PC-9 (cell line): ENCODE data around the gene MKI67. TPM values are rescaled to one million over a fixed set of nuclear protein-coding genes. Genes with fewer than 3 reads are reported as not detected.

Experiments
- BruUV-seq: library from RNA; stranded (reverse); fragments of 400-500 nt; replicated peaks from 2 replicates; lab custom pipeline; 2021; lab: Mats Ljungman, UMichigan
- CTCF ChIA-PET: fragments of 300-600 bp; sonication (Branson Sonifier 250); formaldehyde crosslinking; loops from one replicate; lab custom pipeline; 2022; ENCODE audit warnings: antibody characterized with exemption; lab: Charles Lee
- POLR2A ChIA-PET: fragments of 300-600 bp; sonication (Branson Sonifier 250); formaldehyde crosslinking; loops from one replicate; lab custom pipeline; 2022; ENCODE audit warnings: antibody characterized with exemption; ENCODE audit not compliant: unreplicated experiment; lab: Charles Lee
- DNase-seq, 2 experiments: peaks; one replicate each; pipeline versions ENCODE4 v3.0.0 to v3.0.0-alpha.2; 2015 to 2022; ENCODE audit warnings: mixed read lengths in 1 of 2
- H2AFZ ChIP-seq: fragments of 200-600 bp; sonication (generic); 2 replicates; pipeline ENCODE4 v1.8.1; 2017; ENCODE audit warnings: antibody characterized with exemption
- H3F3A ChIP-seq: fragments of 200-600 bp; sonication (generic); 2 replicates; pipeline ENCODE4 v1.8.1; 2017; ENCODE audit warnings: antibody characterized with exemption, mild to moderate bottlenecking, low read depth; ENCODE audit not compliant: insufficient read depth
- H3K27ac ChIP-seq: fragments of 200-600 bp; sonication (generic); 2 replicates; pipeline ENCODE4 v1.6.1; 2016; ENCODE audit warnings: mixed run types
- H3K27me3 ChIP-seq: fragments of 200-600 bp; sonication (generic); 2 replicates; pipeline ENCODE4 v1.6.1; 2016; ENCODE audit warnings: low read depth, mixed run types; ENCODE audit not compliant: insufficient read depth
- H3K36me3 ChIP-seq: fragments of 200-600 bp; sonication (generic); 2 replicates; pipeline ENCODE4 v1.6.1; 2016; ENCODE audit warnings: low read depth, mixed run types
- H3K4me1 ChIP-seq: fragments of 200-600 bp; sonication (generic); replicated peaks from 2 replicates; pipeline ENCODE4 v1.6.1; 2016; ENCODE audit warnings: mixed run types; ENCODE audit not compliant: insufficient read depth
- H3K4me2 ChIP-seq: fragments of 200-600 bp; sonication (generic); 2 replicates; pipeline ENCODE4 v1.6.1; 2017; ENCODE audit warnings: mixed run types
- H3K4me3 ChIP-seq: fragments of 200-600 bp; sonication (generic); 2 replicates; pipeline ENCODE4 v1.6.1; 2016; ENCODE audit warnings: mixed run types
- H3K79me2 ChIP-seq: fragments of 200-600 bp; sonication (generic); 2 replicates; pipeline ENCODE4 v1.6.1; 2017; ENCODE audit warnings: low read depth, mixed run types
- H3K9me2 ChIP-seq: fragments of 200-600 bp; sonication (generic); 2 replicates; pipeline ENCODE4 v1.8.1; 2017; ENCODE audit warnings: mild to moderate bottlenecking; ENCODE audit not compliant: insufficient read depth
- H3K9me3 ChIP-seq: fragments of 200-600 bp; sonication (generic); 2 replicates; pipeline ENCODE4 v1.8.1; 2016; ENCODE audit warnings: low read depth; ENCODE audit not compliant: insufficient read depth
- H4K20me1 ChIP-seq: fragments of 200-600 bp; sonication (generic); 2 replicates; pipeline ENCODE4 v1.8.1; 2017; ENCODE audit not compliant: insufficient read depth
- EZH2 ChIP-seq: fragments of 200-600 bp; sonication (generic); IDR thresholded peaks from 2 replicates; pipeline ENCODE4 v1.8.0; 2017; ENCODE audit warnings: antibody characterized with exemption, low read depth
- intact Hi-C: fragments of 100-400 bp; cut with micrococcal nuclease; formaldehyde crosslinking; loops from one replicate; pipeline ENCODE4 v1.10.0; 2022; ENCODE audit not compliant: unreplicated experiment
- total RNA-seq: library from RNA; stranded (reverse); gene quantifications from 2 replicates; pipeline ENCODE4 v1.2.3, GENCODE V29; 2021
- TF ChIP-seq, protein P1 (sequence below): fragments of 200-600 bp; sonication (generic); conservative IDR thresholded peaks from 2 replicates; pipeline ENCODE4 v1.6.1; 2017; ENCODE audit warnings: mixed run types, antibody characterized with exemption, mild to moderate bottlenecking, moderate library complexity

MKI67 gene
- total RNA-seq, 1 experiment from 2014 or later, result 114 TPM

DNA sequence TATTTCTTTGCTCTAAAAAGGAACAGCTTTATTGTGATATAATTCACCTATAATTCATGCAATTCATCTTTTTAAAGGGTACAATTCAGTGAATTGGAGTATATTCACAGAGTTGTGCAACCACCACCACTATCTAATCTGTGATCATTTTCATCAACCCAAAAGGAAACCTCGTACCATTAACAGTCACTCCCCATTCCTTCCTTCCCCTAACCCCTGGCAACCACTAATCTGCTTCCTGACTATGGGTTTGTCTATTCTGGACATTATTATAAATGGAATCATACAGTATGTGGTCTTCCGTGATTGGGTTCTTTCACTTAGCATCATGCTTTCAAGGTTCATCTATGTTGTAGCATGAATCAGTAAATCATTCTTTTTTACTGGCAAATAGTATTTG is 52.3 kb downstream of the MKI67 start:
- BruUV-seq, result no TSS peak
- H4K20me1 ChIP-seq, result no peaks in the 10 kb centered on the region
- CTCF ChIA-PET, result no interaction called here
- H3K4me1 ChIP-seq, result no peaks in the 10 kb centered on the region
- no peaks in the 10 kb centered on the region for H3K9me2 ChIP-seq
- TF ChIP-seq, protein P1, sequence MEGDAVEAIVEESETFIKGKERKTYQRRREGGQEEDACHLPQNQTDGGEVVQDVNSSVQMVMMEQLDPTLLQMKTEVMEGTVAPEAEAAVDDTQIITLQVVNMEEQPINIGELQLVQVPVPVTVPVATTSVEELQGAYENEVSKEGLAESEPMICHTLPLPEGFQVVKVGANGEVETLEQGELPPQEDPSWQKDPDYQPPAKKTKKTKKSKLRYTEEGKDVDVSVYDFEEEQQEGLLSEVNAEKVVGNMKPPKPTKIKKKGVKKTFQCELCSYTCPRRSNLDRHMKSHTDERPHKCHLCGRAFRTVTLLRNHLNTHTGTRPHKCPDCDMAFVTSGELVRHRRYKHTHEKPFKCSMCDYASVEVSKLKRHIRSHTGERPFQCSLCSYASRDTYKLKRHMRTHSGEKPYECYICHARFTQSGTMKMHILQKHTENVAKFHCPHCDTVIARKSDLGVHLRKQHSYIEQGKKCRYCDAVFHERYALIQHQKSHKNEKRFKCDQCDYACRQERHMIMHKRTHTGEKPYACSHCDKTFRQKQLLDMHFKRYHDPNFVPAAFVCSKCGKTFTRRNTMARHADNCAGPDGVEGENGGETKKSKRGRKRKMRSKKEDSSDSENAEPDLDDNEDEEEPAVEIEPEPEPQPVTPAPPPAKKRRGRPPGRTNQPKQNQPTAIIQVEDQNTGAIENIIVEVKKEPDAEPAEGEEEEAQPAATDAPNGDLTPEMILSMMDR, result no peak
- TF ChIP-seq EZH2, result no peak
- H3K79me2 ChIP-seq, result no peaks in the 10 kb centered on the region
- no peak for DNase-seq
- no peaks in the 10 kb centered on the region for H3K36me3 ChIP-seq
- intact Hi-C loops, result no loop called here
- H2AFZ ChIP-seq, result no peak overlapping the region
- H3K4me3 ChIP-seq, result no peak overlapping the region
- POLR2A ChIA-PET, result no interaction called here
- H3K4me2 ChIP-seq, result no peak overlapping the region
- no peaks in the 10 kb centered on the region for H3K27me3 ChIP-seq
- no peaks in the 10 kb centered on the region for H3K9me3 ChIP-seq
- no peaks in the 10 kb centered on the region for H3F3A ChIP-seq
- H3K27ac ChIP-seq, result no peak overlapping the region

DNA sequence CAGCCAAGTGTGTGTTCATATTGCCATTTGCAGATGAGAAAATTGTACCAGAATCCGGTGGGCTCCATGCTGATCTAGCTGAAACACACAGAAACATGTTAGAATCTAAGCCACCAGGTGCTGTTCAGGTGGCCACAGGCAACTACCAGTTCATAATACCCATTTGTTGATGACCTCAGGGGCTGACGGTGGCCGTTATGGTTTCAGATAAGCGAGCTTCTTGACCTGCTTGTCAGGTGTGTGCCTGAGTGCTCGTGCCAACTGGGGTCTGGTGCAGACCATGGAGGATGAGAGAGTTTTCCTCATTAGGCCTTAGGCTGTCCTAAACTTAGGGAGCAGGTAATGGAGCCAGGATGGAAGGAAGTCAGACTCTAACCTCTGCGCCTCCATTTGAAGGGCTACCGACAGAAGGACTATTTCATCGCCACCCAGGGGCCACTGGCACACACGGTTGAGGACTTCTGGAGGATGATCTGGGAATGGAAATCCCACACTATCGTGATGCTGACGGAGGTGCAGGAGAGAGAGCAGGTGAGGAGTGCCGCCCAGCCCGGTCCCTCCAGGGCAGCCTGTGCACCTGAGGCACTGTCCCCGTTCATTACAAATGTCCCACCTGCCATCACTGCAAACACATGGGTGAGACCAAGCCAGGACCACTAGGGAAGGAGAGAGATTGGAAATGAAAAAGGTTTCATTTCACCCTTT is 53.1 kb downstream of the MKI67 start:
- H3K27ac ChIP-seq, result no peak overlapping the region
- ChIA-PET CTCF (no interaction called here), POLR2A (no interaction called here)
- no peak for DNase-seq
- H3K4me1 ChIP-seq, result no peaks in the 10 kb centered on the region
- intact Hi-C loops, result no loop called here
- no peaks in the 10 kb centered on the region for H3K79me2 ChIP-seq
- no peak overlapping the region for H2AFZ ChIP-seq
- H3K36me3 ChIP-seq, result no peaks in the 10 kb centered on the region
- no peaks in the 10 kb centered on the region for H3K9me3 ChIP-seq
- no peaks in the 10 kb centered on the region for H3K27me3 ChIP-seq
- H3K4me3 ChIP-seq, result no peak overlapping the region
- no peaks in the 10 kb centered on the region for H4K20me1 ChIP-seq
- H3F3A ChIP-seq, result no peaks in the 10 kb centered on the region
- no peak overlapping the region for H3K4me2 ChIP-seq
- no peaks in the 10 kb centered on the region for H3K9me2 ChIP-seq
- TF ChIP-seq EZH2, result no peak
- TF ChIP-seq, protein P1, result no peak
- no TSS peak for BruUV-seq

DNA sequence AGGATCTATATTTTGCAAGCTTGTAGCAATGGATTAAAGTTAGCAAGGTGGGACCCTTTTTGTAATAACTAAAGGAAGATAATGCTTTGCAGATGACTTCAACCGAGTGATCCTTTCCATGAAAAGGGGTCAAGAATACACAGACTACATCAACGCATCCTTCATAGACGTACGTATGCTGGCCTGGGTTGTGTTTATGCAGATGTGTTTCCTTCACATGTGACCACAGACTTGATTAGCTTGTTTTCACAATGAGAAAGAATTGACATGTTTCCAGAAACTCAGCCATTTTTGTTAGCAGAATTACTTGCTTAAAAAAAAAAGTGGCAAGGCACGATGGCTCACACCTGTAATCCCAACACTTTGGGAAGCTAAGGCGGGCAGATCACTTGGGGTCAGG is 54.2 kb downstream of the MKI67 start:
- CTCF ChIA-PET, result no interaction called here
- intact Hi-C loops, result no loop called here
- H3K36me3 ChIP-seq, result no peaks in the 10 kb centered on the region
- H3K4me2 ChIP-seq, result no peak overlapping the region
- H3K9me3 ChIP-seq, result no peaks in the 10 kb centered on the region
- no peaks in the 10 kb centered on the region for H3K79me2 ChIP-seq
- no peaks in the 10 kb centered on the region; the same call in 1 of the 2 replicates for H3F3A ChIP-seq
- no peaks in the 10 kb centered on the region for H4K20me1 ChIP-seq
- DNase-seq, result no peak
- BruUV-seq, result no TSS peak
- TF ChIP-seq, protein P1, result no peak
- no peaks in the 10 kb centered on the region for H3K9me2 ChIP-seq
- H3K4me1 ChIP-seq, result no peaks in the 10 kb centered on the region
- POLR2A ChIA-PET, result no interaction called here
- H3K4me3 ChIP-seq, result no peak overlapping the region
- H3K27me3 ChIP-seq, result no peaks in the 10 kb centered on the region
- no peak overlapping the region for H3K27ac ChIP-seq
- H2AFZ ChIP-seq, result no peak overlapping the region
